K562 (cell line): ENCODE results near the gene CHST15. TPM values are rescaled to one million over a fixed set of nuclear protein-coding genes. Genes with fewer than 3 reads are reported as not detected.
A peak's percentile ranks its signal among the peaks of the same experiment; 100 is the strongest.

ENCODE experiments used
- ATAC-seq: fragments of 200-7000 bp; cut with Tn5 transposase; 3 replicates; pipeline ENCODE4 v1.9.1; 2020; ENCODE audit warnings: moderate library complexity
- BruUV-seq: library from RNA; stranded (reverse); fragments of 400-500 nt; replicated peaks from 2 replicates; lab custom pipeline; 2021; lab: Mats Ljungman, UMichigan
- CTCF ChIA-PET: fragments of 300-600 bp; formaldehyde crosslinking; extraction: SDS; loops from one replicate; lab custom pipeline; 2021; ENCODE audit warnings: low intra/inter-chr PET ratio; lab: Yijun Ruan, JAX
- POLR2A ChIA-PET: fragments of 300-600, 350-650 bp; sonication (Branson Sonifier 250); formaldehyde crosslinking; extraction: SDS; loops from one replicate; lab custom pipeline; 2021; ENCODE audit warnings: antibody characterized with exemption, inconsistent platforms; lab: Yijun Ruan, JAX
- DNase-seq, 4 experiments: peaks; one replicate each; pipeline versions ENCODE4 v3.0.0 to v3.0.0-alpha.2; 2011 to 2018; ENCODE audit warnings: low spot score in 3 of 4, mixed read lengths in 3 of 4; ENCODE audit errors: extremely low read depth in 1 of 4
- FAIRE-seq: peaks from 2 replicates; lab custom pipeline; 2011; peaks lifted over from hg19 to GRCh38; lab: Jason Lieb, UNC
- H2AFZ ChIP-seq: 2 replicates; pipeline ENCODE4 v1.6.0; 2011; ENCODE audit warnings: low read depth, low read length, control low read depth, inconsistent platforms
- H3K27ac ChIP-seq: fragments of 200-600 bp; 3 replicates; pipeline ENCODE4 v1.8.0; 2011; ENCODE audit warnings: low read depth, mild to moderate bottlenecking, control low read depth, inconsistent platforms, low read length, moderate library complexity, mixed read lengths; ENCODE audit errors: extremely low read depth
- H3K27me3 ChIP-seq, 2 experiments: fragments of 300-600 bp in 1 of 2; 2 replicates in 1 of 2; 3 replicates in 1 of 2; pipeline versions ENCODE4 v1.6.0 to v1.8.0; 2011; ENCODE audit warnings: inconsistent platforms in 2 of 2, low read length in 2 of 2, mild to moderate bottlenecking in 1 of 2, mixed read lengths in 1 of 2, moderate library complexity in 1 of 2; ENCODE audit not compliant: control insufficient read depth in 2 of 2, insufficient read depth in 2 of 2
- H3K36me3 ChIP-seq: fragments of 300-600 bp; 3 replicates; pipeline ENCODE4 v1.8.0; 2011; ENCODE audit warnings: mild to moderate bottlenecking, low read length, inconsistent platforms; ENCODE audit not compliant: control insufficient read depth, insufficient read depth
- H3K4me1 ChIP-seq, 2 experiments: fragments of 200-600 bp in 1 of 2; replicated peaks in 1 of 2; 2 replicates in 1 of 2; 3 replicates in 1 of 2; pipeline versions ENCODE4 v1.5.1 to v1.8.0; 2011; ENCODE audit warnings: inconsistent platforms in 2 of 2, low read length in 2 of 2, mild to moderate bottlenecking in 1 of 2, mixed read lengths in 1 of 2, moderate library complexity in 1 of 2; ENCODE audit not compliant: control insufficient read depth in 2 of 2, insufficient read depth in 2 of 2
- H3K4me2 ChIP-seq: 2 replicates; pipeline ENCODE4 v1.6.1; 2011; ENCODE audit warnings: low read length, control low read depth, inconsistent platforms, mixed read lengths; ENCODE audit not compliant: insufficient read depth
- H3K4me3 ChIP-seq: fragments of 200-600 bp; sonication (generic), shearing (Covaris generic); 2 replicates; pipeline ENCODE4 v1.5.1; 2016; ENCODE audit warnings: control low read depth, inconsistent platforms
- H3K79me2 ChIP-seq: fragments of 200-600 bp; 3 replicates; pipeline ENCODE4 v1.8.0; 2011; ENCODE audit warnings: low read length, inconsistent platforms; ENCODE audit not compliant: control insufficient read depth, insufficient read depth
- H3K9ac ChIP-seq, 2 experiments: 2 replicates each; pipeline versions ENCODE4 v1.6.0 to v1.6.1; 2011; ENCODE audit warnings: low read depth in 2 of 2, low read length in 2 of 2, control low read depth in 1 of 2, inconsistent platforms in 1 of 2, mild to moderate bottlenecking in 1 of 2, mixed read lengths in 1 of 2; ENCODE audit not compliant: insufficient read depth in 1 of 2
- H3K9me1 ChIP-seq: one replicate; pipeline ENCODE4 v1.6.0; 2011; ENCODE audit warnings: inconsistent platforms, mild to moderate bottlenecking, low read length, moderate library complexity; ENCODE audit not compliant: control insufficient read depth, insufficient read depth
- H3K9me3 ChIP-seq: replicated peaks from 2 replicates; pipeline ENCODE4 v1.5.1; 2011; ENCODE audit warnings: low read depth, low read length, inconsistent platforms; ENCODE audit not compliant: control insufficient read depth, insufficient read depth
- H4K20me1 ChIP-seq: replicated peaks from 2 replicates; pipeline ENCODE4 v1.6.1; 2011; ENCODE audit warnings: low read length, inconsistent platforms, mixed read lengths; ENCODE audit not compliant: control insufficient read depth, insufficient read depth
- CREB3 ChIP-seq: fragments of 450-650 bp; conservative IDR thresholded peaks from 2 replicates; pipeline ENCODE4 v1.6.1; 2016; ENCODE audit warnings: missing genetic modification characterization, low read depth, mild to moderate bottlenecking, missing compliant biosample characterization, moderate library complexity
- CREB3L1 ChIP-seq: fragments of 450-650 bp; IDR thresholded peaks from 2 replicates; pipeline ENCODE4 v1.6.1; 2014; ENCODE audit warnings: low read depth, mild to moderate bottlenecking, moderate library complexity, borderline replicate concordance
- MAFG ChIP-seq: fragments of 450-650 bp; conservative IDR thresholded peaks from 2 replicates; pipeline ENCODE4 v1.6.1; 2016; ENCODE audit warnings: missing genetic modification characterization, missing compliant biosample characterization
- MXD1 ChIP-seq: fragments of 250-450 bp; sonication (Bioruptor Pico); IDR thresholded peaks from 2 replicates; pipeline ENCODE4 v1.8.0; 2021; ENCODE audit warnings: borderline replicate concordance, mild to moderate bottlenecking, moderate library complexity; ENCODE audit not compliant: poor library complexity, severe bottlenecking
- MXI1 ChIP-seq: IDR thresholded peaks from 2 replicates; pipeline ENCODE4 v1.6.1; 2011; ENCODE audit warnings: low read depth, mild to moderate bottlenecking, improper control_type of control experiment, low read length
- PYGO2 ChIP-seq: fragments of 450-650 bp; IDR thresholded peaks from 2 replicates; pipeline ENCODE4 v1.6.1; 2016; ENCODE audit warnings: mild to moderate bottlenecking, missing genetic modification characterization, moderate library complexity, missing compliant biosample characterization
- RFX1 ChIP-seq: fragments of 450-650 bp; IDR thresholded peaks from 2 replicates; pipeline ENCODE4 v1.6.1; 2016; ENCODE audit warnings: mild to moderate bottlenecking, moderate library complexity
- SRF ChIP-seq, 2 experiments: fragments of 250-450, 450-650 bp in 1 of 2; sonication (Bioruptor Pico) in 1 of 2; sonication (generic) in 1 of 2; formaldehyde crosslinking; IDR thresholded peaks; 2 replicates each; pipeline versions ENCODE4 v1.5.0 to v1.5.1; 2020 to 2022; ENCODE audit warnings: mild to moderate bottlenecking in 1 of 2, missing genetic modification reagents in 1 of 2
- XRCC3 ChIP-seq: fragments of 450-650 bp; IDR thresholded peaks from 2 replicates; pipeline ENCODE4 v1.6.1; 2017; ENCODE audit warnings: mild to moderate bottlenecking, moderate library complexity
- ZBTB7A ChIP-seq: IDR thresholded peaks from 2 replicates; pipeline ENCODE4 v1.6.1; 2011; ENCODE audit warnings: low read depth, mild to moderate bottlenecking, low read length, moderate library complexity, borderline replicate concordance; ENCODE audit not compliant: control insufficient read depth
- ZEB2 ChIP-seq: fragments of 450-650 bp; IDR thresholded peaks from 2 replicates; pipeline ENCODE4 v1.6.1; 2016
- ZFP36 ChIP-seq: fragments of 150-350 bp; IDR thresholded peaks from 2 replicates; pipeline ENCODE4 v1.6.1; 2018; ENCODE audit warnings: low read length, low read depth; ENCODE audit not compliant: partially characterized antibody
- ZNF121 ChIP-seq: sonication (generic); formaldehyde crosslinking; conservative IDR thresholded peaks from 2 replicates; pipeline ENCODE4 v1.8.0; 2022; ENCODE audit warnings: missing genetic modification reagents
- WGBS: fragments of 100-300 bp; shearing (Covaris generic); methylation state at CpG from one replicate; pipeline ENCODE4 v1.1.6; 2016; ENCODE audit warnings: low coverage, mixed read lengths; ENCODE audit not compliant: insufficient coverage; ENCODE audit errors: missing lambda C conversion rate; 5-methylcytosine and 5-hydroxymethylcytosine counted together
- in situ Hi-C: fragments of 300-500 bp; cut with MboI; formaldehyde crosslinking; loops from 4 replicates; pipeline ENCODE4 v1.15.0; 2018; ENCODE audit warnings: inconsistent platforms, mixed read lengths
- intact Hi-C: fragments of 100-400 bp; cut with micrococcal nuclease; formaldehyde crosslinking; loops from 2 replicates; pipeline ENCODE4 v1.14.2; 2022
- polyA plus RNA-seq, 8 experiments: library from polyadenylated mRNA; depleted of rRNA in 4 of 8; stranded (reverse) in 5 of 8; unstranded in 3 of 8; fragments of >200 nt; fragmentation: Nextera tagmentation in 2 of 8; fragmentation: Illumina TruSeq in 1 of 8; extraction: Ambion mirVana in 2 of 8; extraction: Trizol in 1 of 8; gene quantifications; 2 replicates each; pipeline versions ENCODE4 v1.2.1 to v1.2.3, GENCODE V29; 2011 to 2014; ENCODE audit warnings: inconsistent platforms in 1 of 8, missing spikeins in 1 of 8
- total RNA-seq, 7 experiments: library from RNA; depleted of rRNA in 6 of 7; stranded (reverse); fragments of >200 nt in 6 of 7; fragmentation: Illumina TruSeq in 2 of 7; extraction: Trizol in 2 of 7; gene quantifications; 2 replicates each; pipeline versions ENCODE4 v1.2.1 to v1.2.3, GENCODE V29; 2011 to 2021; ENCODE audit warnings: low replicate concordance in 1 of 7

The CHST15 gene
- total and polyA plus RNA-seq, 9 of the 15 experiments (the other 6 are each of a cell fraction or from before 2014, with no cell fraction given): 0.04 to 0.16 (median 0.08) TPM

GRCh38 chr10:124058346-124059003 lies 34.9 kb downstream of the CHST15 start:
- Histone ChIP-seq H3K4me1 (no peaks in the 10 kb centered on the region), H2AFZ (no peak overlapping the region), H3K9ac (no peak overlapping the region), H3K4me3 (no peak overlapping the region), H3K79me2 (no peaks in the 10 kb centered on the region), H3K27ac (no peak overlapping the region), H3K4me2 (no peak overlapping the region), H3K27me3 (peaks cover 0 to 41% of the 10 kb centered on the region in 2 experiments; a peak in 4 of 5 replicates), H4K20me1 (no peaks in the 10 kb centered on the region), H3K36me3 (no peaks in the 10 kb centered on the region), H3K9me3 (no peaks in the 10 kb centered on the region), H3K9me1 (no peaks in the 10 kb centered on the region)
- BruUV-seq: no TSS peak
- in situ Hi-C loops: no loop called here
- ATAC-seq: no peak
- ChIA-PET CTCF (no interaction called here), POLR2A (no interaction called here)
- no peak for TF ChIP-seq MXD1 (CRISPR knock-in tag)
- no peak for TF ChIP-seq PYGO2
- TF ChIP-seq MAFG (tag): 0 out of 2 replicates have a peak, but pooled peaks have one; percentile 15
- no peak for TF ChIP-seq ZNF121 (CRISPR knock-in tag)
- WGBS: 1% methylated on average over 7 of the region's 8 CpGs
- DNase-seq: no peak
- intact Hi-C loops: no loop called here
- FAIRE-seq: no peak

GRCh38 chr10:124057601-124058000 lies 35.8 kb downstream of the CHST15 start:
- Histone ChIP-seq H3K9ac (no peak overlapping the region), H3K9me1 (no peaks in the 10 kb centered on the region), H3K27ac (no peak overlapping the region), H3K79me2 (no peaks in the 10 kb centered on the region), H3K36me3 (no peaks in the 10 kb centered on the region), H3K4me2 (no peak overlapping the region), H2AFZ (no peak overlapping the region)
- no peak for ATAC-seq
- no TSS peak for BruUV-seq
- ChIA-PET CTCF (interaction anchor here (0.5 kb wide), 1 partner anchor 1593 kb away, joined by 3 read pairs; no protein-coding TSS in a partner anchor), POLR2A (no interaction called here)
- WGBS: 4% methylated on average over 4 of the region's 6 CpGs
- TF ChIP-seq CREB3L1 (no peak), ZFP36 (no peak), RFX1 (no peak), XRCC3 (no peak), ZBTB7A (no peak), ZEB2 (no peak), CREB3 (tag) (no peak), MXI1 (no peak), SRF (CRISPR knock-in tag; IDR thresholded peaks at IDR 0.05) (no peak)
- TF ChIP-seq, all 486 proteins: peak for 0
- H3K4me1 ChIP-seq: no peaks in the 10 kb centered on the region
- in situ Hi-C loops (no loop called here), intact Hi-C loops (no loop called here)
- DNase-seq (no peak), FAIRE-seq (no peak)
- no peaks in the 10 kb centered on the region for H4K20me1 ChIP-seq
- H3K4me3 ChIP-seq: no peak overlapping the region
- H3K27me3 ChIP-seq: peaks cover 0 to 35% of the 10 kb centered on the region in 2 experiments; a peak in 4 of 5 replicates
- no peaks in the 10 kb centered on the region for H3K9me3 ChIP-seq
